Cardiac muscle cell (in vitro differentiated cells and primary cell): ENCODE results near the gene ATRAID. TPM values are rescaled to one million over a fixed set of nuclear protein-coding genes. Genes with fewer than 3 reads are reported as not detected.
"Not testable (repeated sequence)": the region's sequence is repeated elsewhere in the genome, so short reads cannot be mapped to it uniquely, and the experiment has no call there.

Experiments
- DNase-seq, 2 donors: peaks; one replicate each; pipeline versions ENCODE4 v3.0.0 to v3.0.0-alpha.2; 2010 to 2017; ENCODE audit warnings: low read depth in 1 of 2, low spot score in 1 of 2
- H3K27ac ChIP-seq: fragments of 200-600 bp; sonication (generic); 2 replicates; pipeline ENCODE4 v1.5.1; 2016
- H3K27me3 ChIP-seq: fragments of 200-600 bp; sonication (generic); 2 replicates; pipeline ENCODE4 v1.6.0; 2016; ENCODE audit warnings: control low read depth
- H3K36me3 ChIP-seq: fragments of 200-600 bp; sonication (generic); 2 replicates; pipeline ENCODE4 v1.5.1; 2016; ENCODE audit warnings: control low read depth
- H3K4me1 ChIP-seq: fragments of 200-600 bp; sonication (generic); 2 replicates; pipeline ENCODE4 v1.8.1; 2017; ENCODE audit warnings: low read depth, mild to moderate bottlenecking, mixed run types
- H3K4me3 ChIP-seq: fragments of 200-600 bp; sonication (generic); 2 replicates; pipeline ENCODE4 v1.5.1; 2016; ENCODE audit warnings: mild to moderate bottlenecking
- H3K9me3 ChIP-seq: fragments of 200-600 bp; sonication (generic); 2 replicates; pipeline ENCODE4 v1.5.1; 2017; ENCODE audit warnings: low read depth, mild to moderate bottlenecking, control low read depth
- polyA plus RNA-seq: library from polyadenylated mRNA; unstranded; fragments of >200 nt; fragmentation: Nextera tagmentation; extraction: Ambion mirVana; gene quantifications from 2 replicates; pipeline ENCODE4 v1.2.1, GENCODE V29; 2016
- total RNA-seq: library from RNA; depleted of rRNA; stranded (reverse); fragments of >200 nt; gene quantifications from 2 replicates; pipeline ENCODE4 v1.2.3, GENCODE V29; 2016
- TF ChIP-seq, protein P1 (sequence below): IDR thresholded peaks from 2 replicates; pipeline ENCODE4 v1.5.1; 2012; ENCODE audit warnings: low read depth, mild to moderate bottlenecking, low read length

Gene ATRAID
- total and polyA plus RNA-seq, 2 experiments from 2014 or later = 177 to 290 TPM

GRCh38 chr2:27189989-27190388 lies 21.9 kb upstream of the ATRAID start:
- H3K4me3 ChIP-seq = no peak overlapping the region
- no peak for DNase-seq
- H3K4me1 ChIP-seq = peaks cover 9% of the 10 kb centered on the region
- no peak overlapping the region for H3K27ac ChIP-seq
- TF ChIP-seq, protein P1, sequence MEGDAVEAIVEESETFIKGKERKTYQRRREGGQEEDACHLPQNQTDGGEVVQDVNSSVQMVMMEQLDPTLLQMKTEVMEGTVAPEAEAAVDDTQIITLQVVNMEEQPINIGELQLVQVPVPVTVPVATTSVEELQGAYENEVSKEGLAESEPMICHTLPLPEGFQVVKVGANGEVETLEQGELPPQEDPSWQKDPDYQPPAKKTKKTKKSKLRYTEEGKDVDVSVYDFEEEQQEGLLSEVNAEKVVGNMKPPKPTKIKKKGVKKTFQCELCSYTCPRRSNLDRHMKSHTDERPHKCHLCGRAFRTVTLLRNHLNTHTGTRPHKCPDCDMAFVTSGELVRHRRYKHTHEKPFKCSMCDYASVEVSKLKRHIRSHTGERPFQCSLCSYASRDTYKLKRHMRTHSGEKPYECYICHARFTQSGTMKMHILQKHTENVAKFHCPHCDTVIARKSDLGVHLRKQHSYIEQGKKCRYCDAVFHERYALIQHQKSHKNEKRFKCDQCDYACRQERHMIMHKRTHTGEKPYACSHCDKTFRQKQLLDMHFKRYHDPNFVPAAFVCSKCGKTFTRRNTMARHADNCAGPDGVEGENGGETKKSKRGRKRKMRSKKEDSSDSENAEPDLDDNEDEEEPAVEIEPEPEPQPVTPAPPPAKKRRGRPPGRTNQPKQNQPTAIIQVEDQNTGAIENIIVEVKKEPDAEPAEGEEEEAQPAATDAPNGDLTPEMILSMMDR = no peak
- no peaks in the 10 kb centered on the region for H3K9me3 ChIP-seq
- no peaks in the 10 kb centered on the region for H3K36me3 ChIP-seq
- H3K27me3 ChIP-seq = no peaks in the 10 kb centered on the region

DNA sequence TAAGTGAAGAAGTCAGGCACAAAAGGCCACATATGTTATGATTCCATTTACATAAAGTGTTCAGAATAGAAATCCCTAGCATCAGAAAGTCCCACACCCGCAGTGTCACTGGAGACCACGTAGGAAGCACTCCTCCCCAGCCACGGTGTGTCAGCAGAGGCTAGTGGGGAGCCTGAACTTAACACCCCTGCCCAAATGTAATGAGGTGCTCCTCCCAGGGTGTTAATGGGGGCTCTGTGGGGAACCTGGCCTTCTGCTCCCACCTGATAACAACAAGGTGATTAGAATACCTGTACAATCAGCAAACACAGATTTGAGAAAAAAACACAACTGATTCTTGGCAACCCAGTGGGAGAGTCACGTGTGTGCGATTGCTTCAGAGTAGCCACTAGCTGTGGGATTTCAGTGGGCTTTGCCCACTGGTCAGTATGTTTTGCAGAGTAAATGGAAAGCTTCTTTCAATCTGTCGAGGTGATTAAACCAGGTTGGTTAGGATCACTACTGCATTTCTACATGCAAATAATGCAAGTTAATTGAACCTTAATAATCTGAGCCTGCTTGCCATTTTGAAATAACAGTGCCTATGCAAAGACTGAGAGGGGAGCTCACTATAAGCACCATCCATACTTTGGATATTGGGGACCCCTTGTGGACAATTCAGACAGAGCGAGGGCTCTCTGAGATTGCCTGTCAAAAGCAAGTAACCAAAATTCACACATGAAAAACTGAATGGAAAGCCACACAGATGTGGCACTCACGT lies 20.6 kb upstream of the ATRAID start:
- Histone ChIP-seq H3K9me3 (no peaks in the 10 kb centered on the region), H3K27ac (no peak overlapping the region), H3K27me3 (no peaks in the 10 kb centered on the region), H3K4me1 (no peaks in the 10 kb centered on the region), H3K36me3 (no peaks in the 10 kb centered on the region), H3K4me3 (no peak overlapping the region)
- TF ChIP-seq, protein P1 = peak; percentile 82
- peak; percentile 64 to 86 for DNase-seq

DNA sequence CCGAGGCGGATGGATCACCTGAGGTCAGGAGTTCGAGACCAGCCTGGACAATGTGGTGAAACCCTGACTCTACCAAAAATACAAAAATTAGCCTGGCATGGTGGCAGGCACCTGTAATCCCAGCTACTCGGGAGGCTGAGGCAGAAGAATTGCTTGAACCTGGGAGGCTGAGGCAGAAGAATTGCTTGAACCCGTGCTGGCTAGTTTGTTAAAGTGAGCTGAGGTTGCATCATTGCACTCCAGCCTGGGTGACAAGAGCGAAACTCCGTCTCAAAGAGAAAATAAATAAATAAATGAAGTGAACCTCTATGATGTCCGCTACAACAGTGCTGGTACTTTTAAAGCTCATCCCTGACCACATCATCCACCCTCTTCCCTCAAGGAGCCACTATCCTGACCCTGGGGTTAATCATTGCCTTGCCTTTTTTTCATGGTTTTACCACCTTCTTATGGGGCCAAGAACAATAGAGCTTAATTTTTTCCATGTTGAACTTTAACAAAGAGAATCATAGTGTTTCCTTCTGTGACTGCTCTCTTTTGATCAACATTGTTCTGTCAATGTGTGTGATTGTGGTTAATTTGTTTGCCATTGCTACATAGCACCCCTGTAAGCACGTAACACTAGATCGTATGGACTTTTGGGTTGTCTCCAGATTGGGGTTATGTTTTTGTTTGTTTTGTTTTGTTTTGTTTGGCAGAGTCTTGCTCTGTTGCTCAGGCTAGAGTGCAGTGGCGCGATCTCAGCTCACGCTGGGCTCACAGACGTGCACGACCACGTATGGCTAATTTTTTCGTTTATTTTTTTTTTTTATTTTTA lies 17.1 kb upstream of the ATRAID start:
- Histone ChIP-seq H3K9me3 (no peaks in the 10 kb centered on the region), H3K4me1 (no peaks in the 10 kb centered on the region), H3K27me3 (no peaks in the 10 kb centered on the region), H3K36me3 (no peaks in the 10 kb centered on the region), H3K4me3 (no peak overlapping the region), H3K27ac (no peak overlapping the region)
- DNase-seq = no peak
- TF ChIP-seq, protein P1 = no peak

DNA sequence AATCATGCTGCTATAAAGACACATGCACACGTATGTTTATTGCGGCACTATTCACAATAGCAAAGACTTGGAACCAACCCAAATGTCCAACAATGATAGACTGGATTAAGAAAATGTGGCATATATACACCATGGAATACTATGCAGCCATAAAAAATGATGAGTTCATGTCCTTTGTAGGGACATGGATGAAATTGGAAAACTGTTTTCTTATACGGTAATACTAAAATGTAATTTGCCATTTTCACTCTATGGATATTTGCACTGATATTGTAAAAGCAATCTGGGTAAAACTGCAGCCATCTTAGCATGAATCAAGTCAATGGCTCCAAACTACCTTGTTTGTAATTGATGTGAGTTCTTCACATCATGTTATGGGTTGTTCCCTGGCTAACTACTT lies 16.0 kb upstream of the ATRAID start:
- DNase-seq, H3K4me3 ChIP-seq, H3K36me3 ChIP-seq, H3K27ac ChIP-seq, H3K9me3 ChIP-seq, H3K4me1 ChIP-seq, H3K27me3 ChIP-seq: not testable (repeated sequence)

GRCh38 chr2:27198068-27198467 lies 13.8 kb upstream of the ATRAID start:
- not testable (repeated sequence) for H3K9me3 ChIP-seq, H3K36me3 ChIP-seq, H3K4me1 ChIP-seq, H3K27ac ChIP-seq, H3K27me3 ChIP-seq, DNase-seq, H3K4me3 ChIP-seq

- TF ChIP-seq, protein P1 = no peak
- H3K9me3 ChIP-seq = no peaks in the 10 kb centered on the region
- H3K27me3 ChIP-seq = no peaks in the 10 kb centered on the region
- no peak overlapping the region for H3K27ac ChIP-seq
- H3K36me3 ChIP-seq = peaks cover 4% of the 10 kb centered on the region
- H3K4me1 ChIP-seq = no peaks in the 10 kb centered on the region
- no peak overlapping the region for H3K4me3 ChIP-seq
- DNase-seq = no peak
Measured at GRCh38 chr2:27198627-27199026, 13.2 kb upstream of the ATRAID start.
